NCI-H524 (cell line): ENCODE measurements around the gene PAX5.

ENCODE experiments used
- DNase-seq, 2 experiments: peaks; one replicate each; lab custom pipeline; 2025; lab: John Stamatoyannopoulos, UW

PAX5 gene

GRCh38 chr9:36961051-36961450 lies 73.0 kb downstream of the PAX5 start:
- DNase-seq: no peak

- DNase-seq: no peak
Observed at GRCh38 chr9:36960575-36960955, 73.5 kb downstream of the PAX5 start.

DNA sequence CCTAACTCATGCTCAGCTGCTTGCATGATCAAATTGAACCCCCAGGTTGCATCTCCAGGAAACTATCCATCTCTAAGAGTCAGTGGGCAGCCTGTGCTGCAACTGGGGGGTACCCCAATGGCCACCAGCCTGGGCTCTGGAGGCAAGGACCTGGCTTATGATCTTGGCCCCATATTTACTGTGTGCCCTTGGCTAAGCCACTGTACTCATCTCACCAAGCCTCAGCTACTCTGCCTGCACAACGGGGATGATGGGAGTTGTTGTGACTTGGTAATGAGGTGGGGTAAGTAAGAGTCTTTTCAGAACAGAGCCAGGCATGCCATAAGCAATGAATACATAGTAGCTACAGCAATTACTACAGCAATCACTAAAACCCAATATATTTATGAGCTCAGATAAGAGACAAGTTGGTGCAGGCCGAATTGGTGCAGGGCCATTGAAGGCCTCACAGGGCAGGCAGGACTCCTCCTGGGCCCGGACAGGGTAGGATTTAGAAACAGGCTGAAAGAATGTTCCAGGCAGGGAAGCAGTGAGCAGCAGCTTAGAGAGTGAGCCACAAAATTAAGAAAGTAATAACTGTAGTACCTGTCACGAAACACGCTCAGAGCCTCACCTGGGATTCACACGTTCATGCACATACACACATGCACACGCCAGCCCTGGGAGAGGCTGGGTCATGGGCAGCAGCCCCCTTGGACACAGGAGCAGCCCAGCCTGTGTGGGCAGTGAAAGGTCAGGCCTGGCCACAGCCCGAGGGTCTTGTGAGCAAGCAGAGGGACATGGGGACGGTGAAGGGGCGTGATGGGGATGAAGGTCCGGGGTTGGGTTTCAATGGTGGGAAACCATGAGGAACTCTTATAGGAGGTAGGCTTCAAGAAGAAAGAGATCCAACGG lies 74.1 kb downstream of the PAX5 start:
- DNase-seq: no peak

GRCh38 chr9:36956908-36957307 lies 77.2 kb downstream of the PAX5 start:
- no peak for DNase-seq

DNA sequence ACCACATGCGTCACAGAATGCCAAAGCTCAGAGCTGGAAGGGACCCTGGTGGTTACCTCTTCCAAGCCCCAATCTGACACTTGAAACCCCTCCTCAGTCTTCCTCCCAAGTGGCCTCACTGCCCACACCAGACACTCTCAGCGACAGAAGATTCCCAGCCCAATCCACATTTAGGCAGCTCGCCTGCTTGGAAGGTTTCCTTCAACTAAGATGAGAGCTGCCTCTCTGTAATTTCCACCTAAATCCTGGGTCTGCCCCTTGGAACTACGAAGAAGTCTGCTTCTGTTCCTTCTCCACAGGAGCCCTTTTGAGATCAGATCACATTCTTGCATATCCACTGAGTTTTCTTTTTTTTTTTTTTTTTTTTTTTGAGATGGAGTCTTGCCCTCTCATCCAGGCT lies 83.7 kb downstream of the PAX5 start:
- DNase-seq: no peak

DNA sequence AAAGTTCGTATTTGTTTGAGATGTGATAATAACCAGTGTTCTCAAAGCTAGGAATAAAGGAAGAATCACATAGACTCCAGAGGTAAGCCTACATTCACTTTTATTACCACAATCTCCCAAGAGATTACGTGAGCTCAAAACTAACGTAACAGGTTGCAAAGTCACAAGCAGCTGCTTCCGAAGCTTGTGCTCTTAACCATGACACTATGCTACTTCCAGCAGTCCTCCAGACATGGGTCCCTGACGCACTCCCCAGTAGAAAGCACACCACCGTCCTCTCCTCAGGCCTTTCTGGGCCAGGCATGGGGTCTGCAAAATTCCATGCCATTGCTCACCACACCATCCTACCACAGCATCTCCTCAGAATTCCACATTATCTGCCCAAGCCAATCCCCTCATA lies 84.6 kb downstream of the PAX5 start:
- DNase-seq: no peak

- no peak for DNase-seq
Observed at GRCh38 chr9:36948051-36948450, 86.0 kb downstream of the PAX5 start.

GRCh38 chr9:36946653-36947052 lies 87.4 kb downstream of the PAX5 start:
- DNase-seq: no peak

GRCh38 chr9:36945999-36946398 lies 88.1 kb downstream of the PAX5 start:
- no peak for DNase-seq

DNA sequence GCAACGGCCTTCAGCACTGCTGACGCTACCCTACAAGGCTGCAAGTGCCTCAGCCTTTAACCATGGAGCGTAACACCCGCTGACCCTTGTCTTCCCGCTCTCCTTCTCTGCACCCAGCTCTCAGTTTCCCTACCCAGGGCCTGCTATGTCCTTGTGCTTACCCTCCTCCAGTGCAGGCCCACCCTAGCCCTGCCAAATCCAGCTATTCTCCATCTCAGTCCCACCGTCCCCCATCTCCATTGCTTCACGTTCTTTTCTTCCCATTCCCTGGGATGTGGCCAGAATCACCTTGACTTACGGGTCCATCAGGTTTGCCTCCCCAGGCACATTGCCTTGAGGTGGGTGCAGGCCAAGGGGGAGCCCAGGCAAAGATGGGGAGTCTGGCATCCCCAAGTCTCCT lies 91.2 kb downstream of the PAX5 start:
- DNase-seq: no peak

DNA sequence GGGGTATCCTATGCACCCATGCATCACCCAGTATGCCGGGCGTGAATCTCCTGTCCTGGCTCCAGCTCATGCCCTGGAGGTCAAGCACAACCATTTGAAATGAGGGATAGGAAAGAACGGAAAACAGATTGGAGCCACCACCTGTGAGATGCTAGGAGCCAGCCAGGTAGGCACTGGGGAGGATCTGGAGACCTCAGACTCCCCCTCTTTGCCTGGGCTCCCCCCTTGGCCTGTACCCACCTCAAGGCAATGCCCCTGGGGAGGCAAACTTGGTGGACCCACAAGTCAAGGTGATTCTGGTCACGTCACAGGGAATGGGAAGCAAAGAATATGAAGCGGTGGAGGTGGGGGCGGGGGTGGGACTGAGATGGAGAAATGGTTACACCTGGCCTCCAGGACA lies 92.6 kb downstream of the PAX5 start:
- no peak for DNase-seq

- DNase-seq: peak; percentile 13 to 67
Observed at GRCh38 chr9:36940881-36941280, 93.2 kb downstream of the PAX5 start.

DNA sequence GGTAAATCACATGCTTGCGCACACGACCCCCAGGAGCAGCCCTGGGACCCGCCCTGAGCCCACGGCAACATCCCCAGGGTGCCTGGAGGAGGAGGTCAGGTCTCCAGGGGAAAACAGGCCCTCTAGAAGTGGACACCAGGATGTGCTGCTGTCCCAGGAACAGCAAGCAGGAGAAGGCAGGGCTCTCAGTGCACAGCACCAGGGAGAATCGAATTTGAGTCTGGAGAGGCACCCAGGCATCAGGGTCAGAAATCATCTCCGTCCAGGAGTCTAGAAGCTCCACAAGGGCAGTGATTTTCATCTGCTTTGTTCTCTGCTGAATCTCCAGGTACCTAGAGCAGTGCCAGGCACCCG lies 93.6 kb downstream of the PAX5 start:
- no peak for DNase-seq

- DNase-seq: no peak
Observed at GRCh38 chr9:36939655-36940499, 94.2 kb downstream of the PAX5 start.

- DNase-seq: no peak
Observed at GRCh38 chr9:36939214-36939613, 94.9 kb downstream of the PAX5 start.

GRCh38 chr9:36938617-36939016 lies 95.5 kb downstream of the PAX5 start:
- no peak for DNase-seq

- no peak for DNase-seq
Observed at GRCh38 chr9:36937951-36938350, 96.1 kb downstream of the PAX5 start.

DNA sequence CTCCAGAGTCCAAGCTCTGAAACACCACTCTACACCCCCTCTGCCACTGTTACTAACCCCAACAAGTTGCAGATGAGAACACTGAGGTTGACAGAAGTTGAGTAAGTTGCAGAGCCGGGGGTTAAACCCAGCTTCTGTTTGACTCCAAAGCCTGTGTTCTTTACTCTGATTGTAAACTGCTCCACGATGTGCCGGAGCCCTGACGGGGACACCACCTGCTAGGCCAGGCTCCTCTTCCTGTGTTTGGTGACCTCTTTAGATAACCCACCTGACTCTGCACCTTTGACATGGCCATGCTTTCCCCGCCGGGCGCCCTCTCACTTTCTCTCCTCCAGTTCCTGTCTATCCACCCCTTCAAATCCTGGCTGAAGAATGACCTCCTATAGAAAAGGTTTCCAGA lies 96.7 kb downstream of the PAX5 start:
- no peak for DNase-seq

DNA sequence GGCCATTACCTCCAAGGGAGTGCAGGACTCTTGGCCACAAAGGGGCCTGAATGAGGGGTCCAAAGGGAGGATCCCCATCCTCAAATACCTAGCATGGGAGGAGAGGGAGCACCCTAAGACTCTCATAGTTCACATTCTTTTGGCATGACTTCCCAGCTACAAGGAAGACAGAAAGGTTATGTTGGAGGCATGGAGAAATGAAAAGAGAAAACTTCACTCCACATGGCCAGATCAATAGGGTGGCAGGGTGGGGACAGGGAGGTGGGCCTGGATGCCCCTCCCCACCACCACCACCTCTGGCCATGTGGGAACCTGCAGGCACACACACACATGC lies 97.6 kb downstream of the PAX5 start:
- DNase-seq: no peak

DNA sequence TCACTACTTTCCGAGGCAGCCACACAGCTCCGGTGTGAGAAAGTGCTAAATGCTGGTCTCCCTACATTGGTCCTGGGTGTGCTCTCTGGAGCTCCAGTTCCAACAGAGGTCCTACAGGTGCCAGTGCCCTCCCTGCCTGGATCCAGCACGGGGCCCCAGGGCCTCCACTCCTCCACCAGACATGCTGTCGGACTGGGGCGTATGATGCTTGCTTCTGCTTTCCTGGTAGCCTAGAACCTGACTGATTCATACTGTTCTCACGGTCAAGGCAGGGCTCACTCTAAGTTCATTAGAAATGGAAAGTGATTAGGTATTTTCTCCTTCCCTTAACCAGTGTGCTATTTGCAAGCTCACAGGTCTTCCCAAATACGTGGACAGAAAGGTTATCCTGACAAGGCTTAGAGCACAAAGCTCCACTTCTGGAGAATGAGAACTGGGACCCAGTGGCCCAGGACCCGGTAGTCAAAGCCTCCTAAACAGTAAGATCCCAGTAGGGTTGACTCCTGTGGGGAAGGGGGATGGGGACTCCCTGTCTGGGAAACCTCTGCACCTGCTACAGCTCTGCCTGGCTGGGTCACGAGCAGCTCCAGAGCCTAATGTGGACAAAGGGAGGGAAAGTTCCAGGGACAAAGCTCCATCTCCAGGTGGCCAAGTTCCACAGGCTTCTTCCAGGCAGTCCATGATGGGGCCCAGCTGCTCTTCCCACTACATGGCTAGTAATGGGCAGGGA lies 98.1 kb downstream of the PAX5 start:
- no peak for DNase-seq

DNA sequence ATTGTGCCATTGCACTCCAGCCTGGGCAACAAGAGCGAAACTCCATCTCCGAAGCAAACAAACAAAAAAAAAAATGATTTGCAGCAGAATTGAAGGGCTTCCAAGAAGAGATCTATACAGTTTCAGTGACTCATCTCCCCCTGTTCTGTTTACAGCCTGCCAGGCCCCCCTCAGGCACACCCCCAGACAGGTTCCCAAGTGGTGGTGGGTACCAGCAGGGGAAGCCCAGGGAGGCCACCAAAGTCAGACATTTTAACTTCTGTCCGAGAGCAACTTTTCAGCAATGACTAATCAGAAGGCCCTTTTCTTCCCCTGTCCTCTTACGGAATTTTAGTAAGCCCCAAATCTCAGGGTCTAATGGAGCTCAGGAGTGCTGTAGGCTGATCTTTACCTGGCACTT lies 98.7 kb downstream of the PAX5 start:
- DNase-seq: no peak

GRCh38 chr9:36934478-36935065 lies 99.5 kb downstream of the PAX5 start:
- DNase-seq: peak in 1 of 2 experiments; percentile 53
